Fibroblast of lung (primary cell): ENCODE data around the gene CCDC27.
"Not testable (repeated sequence)": the region's sequence is repeated elsewhere in the genome, so short reads cannot be mapped to it uniquely, and the experiment has no call there.

Experiments used
- CTCF ChIP-seq, 2 donors: IDR thresholded peaks in 1 of 2; conservative IDR thresholded peaks in 1 of 2; 1 replicate in 1 of 2; 2 replicates in 1 of 2; pipeline ENCODE4 v1.5.1; 2011 to 2012; ENCODE audit warnings: low read length in 2 of 2, control low read depth in 1 of 2, inconsistent platforms in 1 of 2, low read depth in 1 of 2, mild to moderate bottlenecking in 1 of 2
- EZH2 ChIP-seq: IDR thresholded peaks from 2 replicates; pipeline ENCODE4 v1.5.1; 2012; ENCODE audit warnings: low read length, control low read depth, mild to moderate bottlenecking; ENCODE audit errors: missing control alignments

GRCh38 chr1:3800795-3801194, 48.5 kb downstream of the CCDC27 start:
- TF ChIP-seq EZH2; CTCF (conservative IDR thresholded peaks at IDR 0.05 in 1 of 2, IDR thresholded peaks at IDR 0.05 in 1 of 2; ENCODE audit: low read depth in 1 of 2, low read length in 2 of 2): not testable (repeated sequence)
